ENCODE results near the gene CLEC4E. TPM values are rescaled to one million over a fixed set of nuclear protein-coding genes. Genes with fewer than 3 reads are reported as not detected.
"Not testable (repeated sequence)": the region's sequence is repeated elsewhere in the genome, so short reads cannot be mapped to it uniquely, and the experiment has no call there.

CLEC4E gene
- polyA plus RNA-seq, 1 donor (not counting 4 experiments of a cell fraction or from before 2014, with no cell fraction given): not detected

- TF ChIP-seq CTCF (optimal IDR thresholded peaks at IDR 0.05 in 1 of 3, IDR thresholded peaks at IDR 0.05 in 1 of 3, conservative IDR thresholded peaks at IDR 0.05 in 1 of 3; ENCODE audit: extremely low read depth in 1 of 3, insufficient read depth in 2 of 3, low read length in 3 of 3): peak in 1 of 3 experiments; percentile 19
- FAIRE-seq; H3K27me3 ChIP-seq (ENCODE audit: control insufficient read depth, extremely low read depth, insufficient read depth, low read length); DNase-seq (ENCODE audit: low read depth, low spot score); H2AFZ ChIP-seq (ENCODE audit: control insufficient read depth, low read length); H3K27ac ChIP-seq (ENCODE audit: control insufficient read depth, insufficient read depth, low read length); H3K4me3 ChIP-seq (ENCODE audit: control insufficient read depth in 2 of 3, extremely low read depth in 1 of 3, insufficient read depth in 2 of 3, low read depth in 1 of 3, low read length in 3 of 3); H3K4me2 ChIP-seq (ENCODE audit: control insufficient read depth, extremely low read depth, insufficient read depth, low read depth, low read length); H3K79me2 ChIP-seq (ENCODE audit: control insufficient read depth, insufficient read depth, low read length); H3K9ac ChIP-seq (ENCODE audit: control insufficient read depth, extremely low read depth, insufficient read depth, low read length); H4K20me1 ChIP-seq (ENCODE audit: control insufficient read depth, extremely low read depth, insufficient read depth, low read length); H3K36me3 ChIP-seq (ENCODE audit: control insufficient read depth in 2 of 2, extremely low read depth in 1 of 2, insufficient read depth in 2 of 2, low read length in 2 of 2); H3K9me1 ChIP-seq (ENCODE audit: control insufficient read depth, extremely low read depth, insufficient read depth, low read length); dilution Hi-C loops (cut with MboI; ENCODE audit: extremely low pct_ligation_motif_present, low sequenced_read_pairs); H3K9me3 ChIP-seq (ENCODE audit: control insufficient read depth, low read depth, low read length); H3K4me1 ChIP-seq (ENCODE audit: control insufficient read depth, extremely low read depth, insufficient read depth, low read length): not testable (repeated sequence)
Measured at GRCh38 chr12:8537820-8538219, 2.9 kb downstream of the CLEC4E start.

- Histone ChIP-seq H3K79me2 (ENCODE audit: control insufficient read depth, insufficient read depth, low read length) (no peaks in the 10 kb centered on the region), H3K36me3 (ENCODE audit: control insufficient read depth in 2 of 2, extremely low read depth in 1 of 2, insufficient read depth in 2 of 2, low read length in 2 of 2) (no peaks in the 10 kb centered on the region), H3K9me1 (ENCODE audit: control insufficient read depth, extremely low read depth, insufficient read depth, low read length) (no peaks in the 10 kb centered on the region), H2AFZ (ENCODE audit: control insufficient read depth, low read length) (no peak overlapping the region), H3K9me3 (ENCODE audit: control insufficient read depth, low read depth, low read length) (no peaks in the 10 kb centered on the region), H4K20me1 (ENCODE audit: control insufficient read depth, extremely low read depth, insufficient read depth, low read length) (no peaks in the 10 kb centered on the region), H3K9ac (ENCODE audit: control insufficient read depth, extremely low read depth, insufficient read depth, low read length) (no peak overlapping the region), H3K4me1 (ENCODE audit: control insufficient read depth, extremely low read depth, insufficient read depth, low read length) (no peaks in the 10 kb centered on the region), H3K4me3 (ENCODE audit: control insufficient read depth in 2 of 3, extremely low read depth in 1 of 3, insufficient read depth in 2 of 3, low read depth in 1 of 3, low read length in 3 of 3) (no peak overlapping the region), H3K27ac (ENCODE audit: control insufficient read depth, insufficient read depth, low read length) (no peak overlapping the region), H3K4me2 (ENCODE audit: control insufficient read depth, extremely low read depth, insufficient read depth, low read depth, low read length) (no peak overlapping the region), H3K27me3 (ENCODE audit: control insufficient read depth, extremely low read depth, insufficient read depth, low read length) (no peaks in the 10 kb centered on the region)
- DNase-seq (ENCODE audit: low read depth, low spot score) (no peak), FAIRE-seq (no peak)
- dilution Hi-C loops (cut with MboI; ENCODE audit: extremely low pct_ligation_motif_present, low sequenced_read_pairs): no loop called here
- TF ChIP-seq EZH2 (IDR thresholded peaks at IDR 0.05; ENCODE audit: low read length) (no peak), CTCF (optimal IDR thresholded peaks at IDR 0.05 in 1 of 3, IDR thresholded peaks at IDR 0.05 in 1 of 3, conservative IDR thresholded peaks at IDR 0.05 in 1 of 3; ENCODE audit: extremely low read depth in 1 of 3, insufficient read depth in 2 of 3, low read length in 3 of 3) (no peak)
Measured at GRCh38 chr12:8532045-8532444, 8.7 kb downstream of the CLEC4E start.

All from keratinocyte (primary cell).